Measurements from ENCODE around the gene YARS1. TPM values are rescaled to one million over a fixed set of nuclear protein-coding genes. Genes with fewer than 3 reads are reported as not detected.

The YARS1 gene
- total RNA-seq, 1 donor from 2014 or later, result 73.3 TPM

DNA sequence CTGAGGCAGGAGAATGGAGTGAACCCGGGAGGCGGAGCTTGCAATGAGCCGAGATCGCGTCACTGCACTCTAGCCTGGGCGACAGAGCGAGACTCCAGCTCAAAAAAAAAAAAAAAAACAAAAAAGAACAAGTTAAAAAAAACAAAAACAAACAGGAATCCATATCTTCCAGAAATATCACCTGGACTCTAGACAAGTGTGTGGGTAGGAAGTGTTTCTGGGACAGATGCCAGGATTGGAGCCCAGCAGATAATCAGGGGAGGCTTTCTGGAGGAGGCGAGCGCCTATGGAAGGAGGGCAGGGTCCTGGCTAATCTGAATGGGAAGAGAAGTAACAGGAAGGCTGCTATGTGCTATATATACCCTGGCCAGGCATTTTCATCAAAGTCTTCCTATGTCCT is 71.0 kb downstream of the YARS1 start:
- DNase-seq (ENCODE audit: low read depth in 2 of 2), result peak in 1 of 2 donors; percentile 24

DNA sequence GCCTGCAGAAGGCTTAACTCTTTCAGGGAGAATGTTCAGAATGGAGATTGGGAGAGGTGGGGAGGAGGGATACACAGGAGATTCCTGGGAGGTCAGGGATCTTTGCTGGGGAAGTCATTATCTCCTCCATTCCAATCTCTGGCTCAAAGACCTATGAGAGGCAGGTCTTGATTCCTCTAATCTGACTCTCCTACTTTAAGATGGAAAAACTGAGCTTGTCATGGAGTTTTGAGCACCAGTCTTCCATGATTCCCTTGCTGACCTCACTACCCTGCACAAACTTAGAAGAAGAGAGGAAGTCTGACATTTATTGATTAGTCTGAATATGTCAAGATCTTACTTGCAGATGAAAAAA is 73.1 kb downstream of the YARS1 start:
- DNase-seq (ENCODE audit: low read depth in 2 of 2), result no peak

DNA sequence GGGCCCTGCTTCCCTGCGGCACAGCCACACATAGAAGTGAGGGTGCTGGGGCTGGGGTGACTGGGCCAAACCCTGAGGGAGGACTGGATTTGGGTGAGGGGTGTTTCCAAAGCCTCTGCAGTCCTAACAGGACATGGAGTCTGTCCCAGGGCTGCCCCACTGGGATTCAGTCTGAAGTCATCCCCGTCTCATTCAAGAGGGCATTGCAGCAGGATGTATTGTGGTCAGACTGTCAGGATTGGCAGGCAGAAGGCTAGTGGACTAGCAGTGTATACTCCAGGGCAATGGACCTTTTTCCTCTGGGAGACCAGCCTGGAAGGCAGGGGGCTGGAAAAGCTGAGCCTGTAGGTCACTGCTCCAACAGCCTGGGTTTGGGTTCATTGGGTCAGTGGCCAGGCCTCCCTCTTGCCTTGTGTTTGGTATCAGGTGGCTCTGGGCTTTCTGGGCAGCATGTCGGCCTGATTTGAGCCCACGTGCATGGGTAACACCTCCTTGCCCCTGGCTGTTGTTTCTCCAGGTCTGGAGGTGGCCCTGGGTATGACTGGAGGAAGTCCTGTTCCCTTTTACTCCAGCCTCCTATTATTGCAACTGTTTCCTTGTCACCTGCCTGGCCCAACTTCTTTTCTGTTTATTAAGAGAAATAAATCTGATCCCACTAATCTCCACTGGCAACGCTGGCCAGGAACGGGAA is 73.6 kb downstream of the YARS1 start:
- peak; percentile 73 to 79 for DNase-seq (ENCODE audit: low read depth in 2 of 2)

DNA sequence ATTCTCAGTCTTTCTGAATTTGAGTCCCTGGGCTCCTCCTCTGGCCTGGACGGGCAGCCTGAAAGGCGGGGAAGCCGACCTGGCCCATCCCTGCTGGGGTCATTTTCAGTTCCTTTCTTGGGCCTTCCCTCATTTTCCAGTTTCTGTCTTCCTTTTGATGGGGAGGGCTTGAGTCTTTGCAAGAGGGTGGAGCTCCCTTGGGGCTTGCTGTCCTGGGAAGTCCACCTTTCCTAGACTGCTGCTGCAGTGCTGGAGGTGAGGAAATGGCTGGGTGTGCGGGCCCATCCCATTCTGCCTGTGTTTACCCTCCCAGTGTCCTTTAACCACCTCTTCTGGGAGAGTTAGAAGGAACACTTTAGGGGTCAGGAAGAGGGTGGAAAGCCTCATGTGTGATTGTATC is 74.2 kb downstream of the YARS1 start:
- no peak for DNase-seq (ENCODE audit: low read depth in 2 of 2)

DNA sequence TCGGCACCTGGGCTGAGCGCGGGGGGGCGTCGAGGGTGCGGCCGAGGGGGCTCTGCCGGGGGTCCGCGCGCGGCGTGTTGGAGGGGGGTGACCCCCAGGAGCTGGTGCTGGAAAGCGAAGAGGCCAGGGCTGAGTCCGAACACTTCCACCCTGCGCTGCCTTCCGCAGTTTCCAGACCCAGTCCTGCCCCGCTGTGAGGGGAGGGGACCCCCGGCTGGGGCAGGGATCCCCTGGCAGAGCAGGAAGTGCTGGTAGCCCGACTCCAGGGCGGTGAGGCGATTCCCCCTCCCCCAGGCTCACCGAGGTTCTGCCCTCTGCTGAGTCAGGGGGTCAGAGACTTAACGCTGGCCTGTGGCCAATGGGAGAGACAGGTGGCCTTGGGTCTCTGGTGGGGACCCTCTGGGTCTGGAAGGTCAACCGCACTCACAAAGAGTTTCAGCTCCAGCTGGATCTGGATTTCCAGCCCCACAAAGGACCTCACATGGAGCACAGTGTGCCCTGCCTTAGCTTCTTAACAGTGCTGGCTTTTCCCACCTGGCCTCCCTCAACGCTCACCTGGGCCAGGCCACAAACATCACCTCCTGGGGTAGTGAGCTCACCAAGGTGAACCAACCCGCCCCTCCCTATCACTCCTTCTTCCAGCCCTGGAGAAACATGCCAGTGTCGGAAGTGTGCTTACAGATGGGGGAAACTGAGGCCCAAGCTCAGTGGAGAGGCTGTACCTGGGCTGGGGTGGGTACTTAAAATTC is 74.8 kb downstream of the YARS1 start:
- no peak for DNase-seq (ENCODE audit: low read depth in 2 of 2)

DNA sequence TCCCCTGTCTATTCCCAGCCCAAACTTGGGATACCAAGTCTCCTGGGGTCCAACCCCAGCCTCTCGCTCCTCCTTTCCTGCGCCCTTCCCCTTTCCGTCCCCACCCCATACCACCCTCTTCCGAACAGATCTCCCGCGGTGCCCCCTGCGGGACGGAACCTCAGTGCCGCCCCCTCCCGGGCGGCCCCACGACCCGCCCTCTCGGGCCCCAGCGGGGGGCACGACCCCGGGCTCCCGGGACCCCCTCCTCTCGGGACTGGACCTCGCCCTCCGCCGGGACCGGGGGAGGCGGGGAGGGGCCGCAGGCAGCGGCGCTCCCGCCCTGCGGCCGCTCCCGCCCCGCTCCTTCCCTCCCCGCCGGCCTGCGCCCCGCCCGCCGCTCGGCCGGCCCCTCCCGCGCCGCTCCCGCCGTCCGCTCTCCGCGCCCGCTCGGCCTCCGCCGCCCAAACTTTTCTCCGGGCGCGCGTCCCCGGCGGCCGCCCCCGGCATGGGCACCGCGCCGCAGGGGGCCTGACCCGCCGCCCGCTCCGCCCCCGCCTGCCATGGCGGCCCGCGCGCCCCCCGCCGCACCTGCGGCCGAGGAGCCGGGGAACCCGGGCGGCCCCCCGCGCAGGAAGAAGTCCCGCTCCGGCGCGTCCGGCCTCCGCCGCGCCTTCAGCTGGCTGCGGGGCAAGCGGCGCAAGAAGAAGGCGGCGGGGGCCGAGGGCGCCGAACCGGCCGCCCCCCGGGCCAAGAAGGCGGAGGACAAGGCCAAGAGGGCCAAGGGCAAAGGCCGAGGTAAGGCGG is 75.6 kb downstream of the YARS1 start:
- no peak for DNase-seq (ENCODE audit: low read depth in 2 of 2)

DNA sequence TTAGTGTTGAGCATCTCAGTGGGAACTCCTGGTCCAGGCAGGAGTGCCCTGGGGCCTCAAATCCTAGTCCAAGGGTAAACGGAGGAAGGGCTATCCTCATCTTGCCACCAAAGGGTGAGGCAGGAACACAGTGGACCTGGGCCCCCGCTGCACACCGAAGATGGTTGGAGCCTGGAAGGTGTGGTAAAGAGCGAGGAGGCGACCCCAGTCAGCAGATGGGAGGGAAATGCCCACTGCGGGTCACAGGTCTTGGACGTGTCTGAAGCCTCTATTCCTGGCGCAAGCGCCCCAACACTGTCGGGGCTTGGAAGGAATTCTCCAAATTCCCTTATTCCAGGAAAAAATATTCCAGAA is 76.1 kb downstream of the YARS1 start:
- no peak for DNase-seq (ENCODE audit: low read depth in 2 of 2)

DNA sequence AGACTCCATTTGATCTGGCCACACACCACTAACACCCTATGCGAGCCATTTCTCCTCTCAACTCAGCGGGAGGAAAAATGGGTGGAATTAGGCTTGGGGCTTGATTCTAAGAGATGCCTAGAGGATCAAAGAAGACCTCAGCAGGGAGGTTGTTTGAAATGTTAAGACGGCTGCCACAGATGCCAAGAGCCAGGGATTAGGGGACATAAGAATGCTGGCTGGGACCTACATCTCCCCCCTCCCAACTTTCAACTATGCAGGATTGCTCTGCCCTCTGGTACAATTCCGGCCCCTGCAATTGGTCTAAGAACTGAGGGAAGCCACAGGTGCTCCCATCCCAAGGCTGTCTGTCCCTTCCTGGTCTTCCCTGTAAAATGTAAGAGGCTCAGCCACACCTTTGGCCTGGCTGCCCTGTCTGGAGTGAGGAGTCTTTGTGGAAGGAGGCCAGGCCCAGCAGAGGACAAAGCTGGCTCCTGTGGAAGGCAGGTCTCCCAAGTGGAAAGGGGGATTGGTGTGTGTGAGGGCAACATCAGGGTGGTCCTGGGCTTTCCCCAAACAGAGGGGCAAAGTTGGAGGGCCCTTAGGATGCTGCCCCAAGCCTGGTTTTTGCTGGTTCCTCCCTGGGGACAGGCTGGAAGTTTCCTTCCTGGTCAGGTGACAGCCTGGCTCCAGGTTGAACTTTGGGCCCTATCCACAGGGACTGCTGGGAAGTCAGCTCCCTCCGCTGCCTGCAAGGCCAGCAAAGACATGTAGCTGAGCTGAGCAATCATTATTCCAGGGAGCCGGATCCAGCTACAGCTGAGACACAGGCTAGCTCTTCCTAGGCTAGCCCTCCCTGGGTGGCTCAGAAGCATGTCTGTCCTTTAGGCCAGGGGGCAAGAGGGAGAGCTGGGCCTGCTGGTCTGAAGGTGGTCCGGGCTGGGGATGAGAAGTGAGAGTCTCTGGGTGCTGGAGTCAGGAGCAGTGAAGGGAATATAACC is 80.1 kb downstream of the YARS1 start:
- no peak for DNase-seq (ENCODE audit: low read depth in 2 of 2)

DNA sequence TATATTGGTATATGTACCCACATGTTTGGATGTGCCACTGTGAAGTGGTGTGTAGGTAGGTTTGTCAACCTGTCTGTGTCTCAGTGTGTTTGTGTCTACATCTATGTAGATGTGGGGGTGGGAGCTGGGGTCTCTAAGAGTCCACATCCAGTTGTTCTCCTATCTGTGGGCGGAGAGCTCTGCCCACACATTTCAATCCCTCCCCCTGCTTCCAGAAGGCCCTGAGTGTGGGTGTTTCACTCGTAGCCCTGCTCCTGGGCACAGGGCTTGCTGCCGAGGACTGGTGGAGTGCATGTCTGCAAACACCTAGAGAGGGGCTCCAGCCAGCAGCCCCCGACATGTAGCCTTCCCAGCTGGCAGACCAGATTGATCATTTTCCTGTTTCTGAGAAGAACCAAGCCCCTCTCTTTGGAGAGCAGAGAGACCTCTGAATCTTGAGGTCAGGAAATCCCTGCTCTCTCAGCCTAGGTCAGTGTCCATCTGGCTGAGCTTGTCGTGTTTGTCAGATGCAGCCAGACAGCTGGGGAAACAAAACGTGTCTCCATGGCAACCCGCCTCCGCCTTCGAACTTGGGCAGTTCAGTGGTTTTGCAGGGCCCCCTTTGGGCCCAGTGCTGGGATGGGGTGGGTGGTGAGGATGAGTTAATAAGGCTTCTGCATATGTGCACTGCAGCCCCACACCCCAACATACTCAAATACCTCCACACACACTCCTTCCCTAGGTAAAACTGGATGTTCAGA is 83.4 kb downstream of the YARS1 start:
- peak; percentile 47 to 88 for DNase-seq (ENCODE audit: low read depth in 2 of 2)

DNA sequence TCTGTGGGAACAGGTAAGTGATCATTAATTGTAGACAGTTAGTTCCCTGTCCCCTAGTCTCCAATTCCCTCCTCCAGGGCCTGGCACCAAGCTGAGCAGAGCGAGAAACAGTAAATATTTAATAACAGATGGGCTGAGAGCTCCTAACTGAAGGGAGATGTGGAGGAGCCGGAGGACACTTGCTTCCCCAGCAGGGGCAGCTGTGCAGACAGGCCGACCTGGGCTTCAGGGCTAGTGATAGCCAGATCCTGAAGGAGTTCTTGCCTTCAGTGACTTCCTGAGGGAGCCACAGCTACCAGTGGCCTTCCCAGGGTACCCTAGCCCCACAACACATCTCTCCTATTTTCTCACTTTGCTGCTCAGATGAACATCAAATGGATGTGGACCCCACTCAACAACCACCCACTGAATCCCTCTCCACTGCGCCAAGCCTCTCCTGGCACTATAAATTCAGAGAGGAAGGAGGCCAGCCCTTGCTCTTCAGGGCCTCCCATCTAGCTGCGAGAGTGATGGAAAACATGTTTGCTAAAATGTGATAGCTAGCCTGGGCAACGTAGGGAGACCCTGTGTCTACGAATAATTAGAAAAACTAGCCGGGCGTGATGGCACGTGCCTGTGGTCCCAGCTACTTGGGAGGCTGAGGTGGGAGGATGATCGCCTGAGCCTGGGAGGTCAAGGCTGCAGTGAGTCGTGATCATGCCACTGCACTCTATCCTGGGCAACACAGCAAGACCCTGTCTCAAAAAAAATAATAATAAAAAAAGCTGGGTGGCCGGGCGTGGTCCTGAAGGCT is 87.7 kb downstream of the YARS1 start:
- no peak for DNase-seq (ENCODE audit: low read depth in 2 of 2)

DNA sequence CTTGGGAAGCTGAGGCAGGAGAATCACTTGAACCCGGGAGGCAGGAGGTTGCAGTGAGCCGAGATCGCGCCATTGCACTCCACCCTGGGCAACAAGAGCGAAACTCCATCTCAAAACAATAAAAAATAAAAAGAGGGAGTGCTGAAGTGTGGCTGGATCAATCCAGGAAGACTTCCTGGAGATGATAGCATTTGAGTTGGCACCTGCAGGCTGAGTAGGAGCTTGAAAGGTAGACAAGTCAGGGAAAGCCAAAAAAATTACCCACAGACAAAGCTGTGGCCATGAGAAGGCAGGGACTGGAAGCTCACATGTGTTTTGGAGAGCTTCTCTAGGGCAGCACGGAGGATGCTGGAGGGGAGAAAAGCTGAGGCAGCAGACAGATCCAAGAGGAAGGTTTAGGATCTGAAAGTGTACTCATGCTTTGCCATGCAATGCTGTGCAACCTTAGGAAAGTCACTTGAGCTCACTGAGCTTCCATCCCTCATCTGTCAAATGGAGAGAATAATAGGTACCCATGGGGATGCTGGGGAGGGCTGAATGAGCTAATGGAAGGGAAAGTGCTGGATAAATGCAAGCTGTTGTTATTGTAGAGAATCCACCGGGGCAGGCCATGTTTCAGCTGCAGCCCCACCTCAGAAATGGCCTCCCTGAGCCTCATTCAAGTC is 88.6 kb downstream of the YARS1 start:
- no peak for DNase-seq (ENCODE audit: low read depth in 2 of 2)

DNA sequence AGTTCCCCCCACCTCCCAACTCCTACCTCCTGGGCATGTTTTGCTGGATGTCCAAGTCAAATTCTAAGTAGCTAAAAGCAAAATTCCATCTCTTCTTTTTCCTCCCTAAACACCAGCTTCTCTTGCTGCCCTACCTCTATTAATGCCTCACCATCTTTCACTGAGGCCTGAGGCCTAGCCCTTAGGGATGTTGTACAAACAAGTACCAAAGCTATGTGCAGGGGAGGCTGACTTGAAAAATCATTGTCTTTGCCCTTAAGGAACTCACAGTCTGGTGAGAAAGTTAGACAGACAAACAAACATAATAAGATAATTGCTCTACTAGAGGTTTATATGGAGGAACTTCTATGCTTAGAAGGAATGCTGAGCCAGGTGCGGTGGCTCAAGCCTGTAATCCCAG is 89.3 kb downstream of the YARS1 start:
- DNase-seq (ENCODE audit: low read depth in 2 of 2), result no peak

DNA sequence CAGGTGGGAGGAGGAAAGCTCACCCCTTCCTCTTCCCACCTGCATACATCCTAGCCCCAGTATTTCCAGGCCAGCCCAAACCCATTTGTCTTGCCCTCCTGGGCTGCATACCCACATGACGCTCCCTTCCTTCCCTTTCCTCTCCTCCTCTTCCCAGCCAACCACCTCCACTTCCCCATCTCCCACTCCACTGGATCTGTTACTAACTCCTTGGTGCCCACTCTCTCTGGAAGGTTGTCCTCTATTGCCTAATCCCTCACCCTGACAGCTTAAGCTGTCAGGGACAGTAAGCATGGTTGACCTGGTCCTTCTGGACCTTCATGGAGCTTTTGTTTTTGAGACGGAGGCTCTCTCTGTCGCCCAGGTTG is 91.6 kb downstream of the YARS1 start:
- DNase-seq (ENCODE audit: low read depth in 2 of 2), result no peak

Other genes with a start within 250 kb of the YARS1 start
- gene ZBTB8OS, start 166.8 kb downstream of the YARS1 start, total RNA-seq, result 22.5 and 25.0 TPM in 2 replicates
- gene RBBP4, start 166.2 kb downstream of the YARS1 start, total RNA-seq, result 118 and 181 TPM in 2 replicates
- gene SYNC, start 114.6 kb downstream of the YARS1 start, total RNA-seq, result 11.7 and 14.7 TPM in 2 replicates
- gene S100PBP, start 295 bp upstream of the YARS1 start, total RNA-seq, result 11.9 and 14.3 TPM in 2 replicates
- 0.25 and 0.51 TPM in 2 replicates for gene FNDC5, start 53.6 kb upstream of the YARS1 start, total RNA-seq
- not detected in 2 replicates for gene HPCA, start 69.1 kb upstream of the YARS1 start, total RNA-seq
- gene TMEM54, start 84.0 kb upstream of the YARS1 start, total RNA-seq, result 19.8 and 20.1 TPM in 2 replicates
- gene RNF19B, start 147.5 kb upstream of the YARS1 start, total RNA-seq, result 14.2 and 16.6 TPM in 2 replicates
- 58.4 and 58.7 TPM in 2 replicates for gene AK2, start 219.5 kb upstream of the YARS1 start, total RNA-seq

Measured in dermis microvascular lymphatic vessel endothelial cell (primary cell).